ENCODE measurements around the gene BLTP3B. TPM values are rescaled to one million over a fixed set of nuclear protein-coding genes. Genes with fewer than 3 reads are reported as not detected.

BLTP3B gene
- total RNA-seq, 1 donor from 2014 or later: 11.0 TPM

DNA sequence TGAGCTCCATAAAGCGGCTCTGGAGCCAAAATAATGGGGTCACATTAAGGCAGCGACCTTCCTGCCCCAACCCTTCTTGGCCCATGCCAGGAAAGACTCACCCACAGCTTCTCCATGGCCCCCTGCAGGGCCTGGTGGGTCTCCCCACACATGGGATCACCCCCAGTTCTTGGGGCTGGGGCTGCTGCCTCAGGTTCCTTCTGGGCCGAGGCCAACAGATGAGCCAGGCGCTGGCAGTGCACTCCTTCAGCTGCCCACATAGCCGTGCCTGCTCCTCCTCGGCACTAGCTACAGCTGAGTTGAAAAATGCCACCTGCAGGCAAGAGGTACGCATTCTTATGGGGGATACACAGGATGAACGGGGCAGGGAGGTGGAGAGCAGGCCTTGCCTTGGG lies 14.8 kb upstream of the BLTP3B start:
- no peak for DNase-seq (ENCODE audit: low read depth)
- no peak for TF ChIP-seq CTCF (IDR thresholded peaks at IDR 0.05; ENCODE audit: insufficient read depth, low read length, poor library complexity, severe bottlenecking)
- Histone ChIP-seq H3K4me3 (ENCODE audit: low read depth, low read length) (no peak overlapping the region), H3K27me3 (ENCODE audit: control insufficient read depth, insufficient read depth, low read length) (no peaks in the 10 kb centered on the region), H3K36me3 (ENCODE audit: control insufficient read depth, insufficient read depth, low read length) (no peaks in the 10 kb centered on the region)

- Histone ChIP-seq H3K27me3 (ENCODE audit: control insufficient read depth, insufficient read depth, low read length) (no peaks in the 10 kb centered on the region), H3K4me3 (ENCODE audit: low read depth, low read length) (no peak overlapping the region), H3K36me3 (ENCODE audit: control insufficient read depth, insufficient read depth, low read length) (no peaks in the 10 kb centered on the region)
- DNase-seq (ENCODE audit: low read depth): no peak
- no peak for TF ChIP-seq CTCF (IDR thresholded peaks at IDR 0.05; ENCODE audit: insufficient read depth, low read length, poor library complexity, severe bottlenecking)
Measured at GRCh38 chr12:100156731-100157426, 14.2 kb upstream of the BLTP3B start.

- DNase-seq (ENCODE audit: low read depth): no peak
Measured at GRCh38 chr12:100154474-100155247, 12.0 kb upstream of the BLTP3B start.

DNA sequence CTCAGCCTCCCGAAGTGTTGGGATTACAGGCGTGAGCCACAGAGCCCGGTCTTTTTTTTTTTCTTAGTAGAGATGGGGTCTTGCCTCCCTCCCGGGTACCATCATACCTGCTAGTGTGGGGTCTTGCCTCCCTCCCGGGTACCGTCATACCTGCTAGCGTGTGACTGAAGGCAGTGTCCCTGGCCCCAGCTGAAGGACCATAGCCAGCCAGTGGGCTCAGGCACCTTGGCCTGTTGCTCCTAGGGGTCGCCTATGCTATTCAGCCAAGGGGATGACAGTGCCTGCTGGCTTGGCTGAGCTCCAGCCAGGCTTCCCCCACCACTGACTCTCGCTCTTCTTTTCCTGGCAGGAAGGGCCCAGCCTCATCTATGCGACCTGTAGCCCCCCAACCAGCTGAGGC lies 10.5 kb upstream of the BLTP3B start:
- no peaks in the 10 kb centered on the region for H3K27me3 ChIP-seq (ENCODE audit: control insufficient read depth, insufficient read depth, low read length)
- no peak for DNase-seq (ENCODE audit: low read depth)
- no peaks in the 10 kb centered on the region for H3K36me3 ChIP-seq (ENCODE audit: control insufficient read depth, insufficient read depth, low read length)
- H3K4me3 ChIP-seq (ENCODE audit: low read depth, low read length): no peak overlapping the region
- no peak for TF ChIP-seq CTCF (IDR thresholded peaks at IDR 0.05; ENCODE audit: insufficient read depth, low read length, poor library complexity, severe bottlenecking)

More at GRCh38 chr12:100154474-100155247, 12.0 kb upstream of the BLTP3B start:
- Histone ChIP-seq H3K4me3 (ENCODE audit: low read depth, low read length) (no peak overlapping the region), H3K27me3 (ENCODE audit: control insufficient read depth, insufficient read depth, low read length) (no peaks in the 10 kb centered on the region), H3K36me3 (ENCODE audit: control insufficient read depth, insufficient read depth, low read length) (no peaks in the 10 kb centered on the region)
- TF ChIP-seq CTCF (IDR thresholded peaks at IDR 0.05; ENCODE audit: insufficient read depth, low read length, poor library complexity, severe bottlenecking): peak; percentile 88

- Histone ChIP-seq H3K27me3 (ENCODE audit: control insufficient read depth, insufficient read depth, low read length) (no peaks in the 10 kb centered on the region), H3K36me3 (ENCODE audit: control insufficient read depth, insufficient read depth, low read length) (no peaks in the 10 kb centered on the region), H3K4me3 (ENCODE audit: low read depth, low read length) (no peak overlapping the region)
- TF ChIP-seq CTCF (IDR thresholded peaks at IDR 0.05; ENCODE audit: insufficient read depth, low read length, poor library complexity, severe bottlenecking): no peak
- DNase-seq (ENCODE audit: low read depth): no peak
Measured at GRCh38 chr12:100151769-100152168, 9.1 kb upstream of the BLTP3B start.

All from kidney epithelial cell (primary cell).